HG02981 (cell line): ENCODE measurements around the gene TRIM67.
A peak's percentile ranks its signal among the peaks of the same experiment; 100 is the strongest.
"Not testable (repeated sequence)": the region's sequence is repeated elsewhere in the genome, so short reads cannot be mapped to it uniquely, and the experiment has no call there.

ENCODE experiments used
- ATAC-seq: cut with Tn5 transposase; IDR thresholded peaks from one replicate; pipeline ENCODE4 v1.9.1; 2021; ENCODE audit warnings: mild to moderate bottlenecking, moderate library complexity; ENCODE audit not compliant: unreplicated experiment

The TRIM67 gene

DNA sequence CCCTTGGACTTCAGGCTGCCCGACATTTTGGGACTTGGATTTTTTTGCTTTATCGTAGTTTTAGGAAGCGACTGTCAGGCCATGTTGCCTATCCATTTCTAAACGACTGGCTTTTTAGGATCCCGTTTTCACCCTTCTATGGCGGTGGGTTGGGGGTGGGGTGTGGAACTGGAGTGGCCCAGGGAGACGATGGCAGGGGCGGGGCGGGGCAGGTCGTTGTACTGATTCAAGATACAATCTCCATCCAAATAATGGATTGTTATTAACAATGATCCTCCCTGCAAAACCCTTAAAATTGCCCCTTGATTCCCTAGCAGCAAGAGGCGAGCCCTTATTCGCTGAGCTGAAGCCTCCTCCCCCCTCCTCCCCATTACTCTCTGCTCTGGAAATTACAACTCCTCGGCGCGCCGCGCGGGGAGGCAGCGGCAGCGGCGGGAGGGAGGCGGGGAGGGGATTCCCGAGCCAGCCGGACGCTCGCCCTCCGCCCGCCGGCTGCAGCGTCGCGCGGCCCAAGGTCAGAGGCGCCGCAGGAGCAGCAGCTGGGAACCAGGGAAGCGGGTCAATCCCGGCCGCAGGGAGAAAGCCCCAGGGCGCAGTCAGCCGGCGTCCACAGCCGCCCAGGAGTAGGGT lies at the start of gene TRIM67:
TRIM67 (plus strand) TSS at position 392 of the 630 bp plus-strand sequence. CDS start 912 bp downstream, outside the sequence.
- peak; percentile 29 for ATAC-seq

DNA sequence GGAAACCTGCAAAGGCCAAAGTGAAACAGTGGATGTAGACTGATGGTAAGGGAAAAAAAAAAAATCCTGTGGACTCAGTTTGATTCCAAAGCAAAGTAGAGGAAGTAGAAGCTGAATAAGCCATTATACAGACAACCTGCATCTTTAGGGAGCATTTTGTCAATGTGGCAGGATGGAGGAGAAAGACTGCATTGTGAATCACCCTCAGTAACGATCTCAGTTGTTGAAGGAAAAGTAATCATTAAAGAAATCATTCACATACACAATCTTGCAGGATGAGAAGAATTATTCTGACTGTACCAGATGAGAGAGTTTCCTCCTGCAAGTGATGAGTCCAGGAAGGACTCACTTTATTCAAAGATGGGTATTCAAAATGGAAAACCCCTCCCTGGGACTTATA lies 45.1 kb upstream of the TRIM67 start:
- no peak for ATAC-seq

DNA sequence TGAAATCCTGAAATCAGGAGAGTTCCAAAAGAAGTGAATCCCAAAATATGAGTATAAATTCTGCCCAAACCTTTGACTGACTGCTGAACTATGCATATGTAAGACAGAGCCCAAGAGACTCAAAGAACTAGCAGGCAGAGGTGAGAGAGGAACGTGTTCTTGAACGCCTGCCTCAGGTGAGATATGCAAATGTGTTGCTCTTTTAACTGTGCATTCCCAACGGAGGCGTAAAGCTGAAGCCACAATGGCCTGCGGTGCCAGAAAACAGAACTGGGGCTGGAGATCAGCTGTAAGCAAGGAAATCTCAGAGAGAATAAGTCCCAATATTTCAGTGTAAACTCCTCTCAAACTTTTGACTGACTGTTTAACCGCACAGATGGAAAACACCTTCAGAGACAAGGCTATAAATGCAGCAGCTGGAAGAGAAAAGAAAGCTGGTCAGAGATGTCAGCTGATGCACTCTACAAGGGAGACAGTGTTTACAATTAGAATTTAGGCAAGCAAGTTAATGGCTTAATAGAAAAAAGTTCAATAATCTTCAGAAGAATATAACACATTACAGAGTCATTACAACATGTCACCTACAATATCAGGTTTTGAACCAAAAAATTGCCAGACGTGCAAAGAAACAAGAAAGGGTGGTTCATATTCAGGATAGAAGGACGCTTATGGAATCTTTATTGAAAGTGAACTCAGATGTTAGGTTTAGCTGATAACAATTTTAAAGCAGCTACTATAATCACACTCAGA lies 43.0 kb upstream of the TRIM67 start:
- ATAC-seq: no peak

DNA sequence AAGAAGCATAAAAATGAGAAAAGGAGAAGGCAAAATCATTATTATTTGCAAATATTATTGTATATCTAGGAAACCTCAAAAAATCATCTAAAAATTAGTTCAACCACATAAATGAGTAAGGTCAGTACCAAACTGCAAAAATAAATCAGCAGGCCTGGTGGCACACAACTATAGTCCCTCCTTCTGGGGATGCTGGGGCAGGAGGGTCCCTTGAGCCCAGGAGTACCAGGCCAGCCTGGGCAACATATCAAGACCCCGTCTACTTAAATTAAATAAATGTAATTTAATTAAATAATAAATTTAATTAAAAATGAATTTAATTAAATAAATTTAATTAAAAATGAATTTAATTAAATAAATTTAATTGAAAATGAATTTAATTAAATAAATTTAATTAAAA lies 40.3 kb upstream of the TRIM67 start:
- ATAC-seq: no peak

DNA sequence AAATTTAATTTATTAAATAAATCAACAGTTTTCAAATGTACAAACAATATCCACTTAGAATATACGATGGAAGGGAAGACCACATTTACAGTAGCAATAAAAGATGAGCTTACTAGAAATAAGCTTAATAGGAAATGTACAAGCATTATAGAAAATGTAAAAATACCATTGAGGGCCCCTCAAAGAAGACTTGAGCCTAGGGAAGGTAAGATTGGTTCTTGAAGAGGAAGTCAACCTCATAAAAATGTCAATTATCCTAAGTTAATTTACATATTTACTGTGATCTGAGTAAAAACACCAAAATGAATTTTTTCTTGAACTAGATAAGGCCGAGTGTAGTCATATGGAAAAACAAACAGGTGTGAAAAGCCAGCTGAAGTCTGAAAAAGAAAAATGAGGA lies 39.7 kb upstream of the TRIM67 start:
- no peak for ATAC-seq

DNA sequence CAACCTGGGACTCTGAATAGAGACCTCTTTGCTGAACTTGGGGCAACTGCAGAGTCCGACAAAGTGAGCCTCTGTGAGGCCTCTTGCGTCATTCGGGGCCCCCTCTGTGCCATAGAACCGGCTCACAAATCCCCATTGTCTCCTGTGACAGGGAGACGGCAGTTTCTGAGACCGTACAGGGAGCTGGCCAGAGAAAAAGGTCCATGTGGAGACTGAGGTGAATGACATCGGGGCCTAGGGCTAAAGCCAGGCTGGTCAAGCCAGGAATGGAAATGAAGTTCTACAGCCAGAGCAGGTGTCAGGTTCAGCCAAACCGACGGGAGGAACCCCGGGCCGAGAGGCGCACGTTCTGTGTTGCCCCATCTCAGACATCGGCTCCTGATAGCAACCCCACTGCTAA lies 37.1 kb upstream of the TRIM67 start:
- no peak for ATAC-seq

DNA sequence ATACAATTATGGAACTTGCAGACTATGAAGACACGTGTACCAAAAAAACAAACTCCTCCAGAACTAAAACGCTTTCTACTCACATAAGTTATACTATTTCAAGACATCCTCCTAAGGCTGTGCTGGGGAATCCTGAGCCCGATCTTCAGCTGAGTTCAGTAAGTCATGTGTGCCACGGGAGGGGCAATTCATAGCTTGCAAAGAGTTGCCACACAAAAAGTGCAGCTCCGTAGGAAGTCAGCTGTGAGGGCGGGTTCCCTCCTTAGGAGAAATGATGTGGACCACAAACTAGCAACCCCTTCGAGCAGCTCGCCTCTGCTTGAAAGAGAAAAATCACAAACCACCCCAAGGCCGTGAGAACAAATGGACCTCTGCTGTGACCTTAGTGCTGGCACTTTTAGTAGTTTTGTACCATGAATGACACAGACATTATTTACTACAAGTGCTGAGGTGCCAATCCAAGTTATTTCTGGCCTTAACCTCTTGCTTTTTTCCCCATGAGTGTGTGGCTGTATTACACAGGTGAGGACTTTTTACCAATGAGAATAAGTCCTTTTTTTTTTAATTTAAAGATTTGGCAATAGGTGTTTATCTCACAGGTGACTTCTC lies 35.8 kb upstream of the TRIM67 start:
- no peak for ATAC-seq

DNA sequence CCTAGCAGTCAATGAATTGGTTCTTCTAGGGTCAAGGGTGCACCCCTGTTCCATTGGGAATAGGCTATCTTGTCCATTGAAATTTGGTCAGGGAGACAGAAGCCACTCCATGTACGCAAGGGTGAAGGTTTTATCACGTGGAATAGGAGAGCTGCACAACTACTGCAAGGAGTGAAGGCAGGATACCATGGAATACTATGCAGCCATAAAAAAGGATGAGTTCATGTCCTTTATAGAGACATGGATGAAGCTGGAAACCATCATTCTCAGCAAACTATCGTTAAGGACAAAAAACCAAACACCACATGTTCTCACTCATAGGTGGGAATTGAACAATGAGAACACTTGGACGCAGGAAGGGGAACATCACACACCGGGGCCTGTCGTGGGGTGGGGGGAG lies 34.8 kb upstream of the TRIM67 start:
- not testable (repeated sequence) for ATAC-seq

DNA sequence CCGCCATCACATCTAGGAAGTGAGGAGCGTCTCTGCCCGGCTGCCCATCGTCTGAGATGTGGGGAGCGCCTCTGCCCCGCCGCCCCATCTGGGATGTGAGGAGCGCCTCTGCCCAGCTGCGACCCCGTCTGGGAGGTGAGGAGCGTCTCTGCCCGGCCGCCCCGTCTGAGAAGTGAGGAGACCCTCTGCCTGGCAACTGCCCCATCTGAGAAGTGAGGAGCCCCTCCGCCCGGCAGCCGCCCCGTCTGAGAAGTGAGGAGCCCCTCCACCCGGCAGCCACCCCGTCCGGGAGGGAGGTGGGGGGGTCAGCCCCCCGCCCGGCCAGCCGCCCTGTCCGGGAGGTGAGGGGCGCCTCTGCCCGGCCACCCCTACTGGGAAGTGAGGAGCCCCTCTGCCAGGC lies 33.4 kb upstream of the TRIM67 start:
- not testable (repeated sequence) for ATAC-seq

DNA sequence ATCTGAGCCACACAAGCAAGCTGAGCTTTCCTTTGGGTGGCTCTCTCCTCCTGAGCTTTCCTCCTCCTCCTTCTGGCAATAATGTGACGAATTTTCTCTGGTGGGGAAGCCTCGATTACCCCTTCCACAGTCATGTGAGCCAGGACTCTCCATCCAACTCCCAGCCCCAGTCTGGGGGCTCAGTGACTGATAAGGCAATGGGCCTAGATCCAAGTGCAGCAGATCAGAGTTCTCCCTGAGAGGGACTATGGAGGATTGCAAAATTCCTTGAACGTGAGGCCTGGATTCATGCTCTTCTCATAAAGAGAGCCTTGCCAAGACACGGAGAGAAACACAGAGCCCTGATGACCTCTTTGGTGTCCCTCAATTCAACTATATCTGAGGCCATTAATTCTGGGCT lies 31.3 kb upstream of the TRIM67 start:
- ATAC-seq: no peak

DNA sequence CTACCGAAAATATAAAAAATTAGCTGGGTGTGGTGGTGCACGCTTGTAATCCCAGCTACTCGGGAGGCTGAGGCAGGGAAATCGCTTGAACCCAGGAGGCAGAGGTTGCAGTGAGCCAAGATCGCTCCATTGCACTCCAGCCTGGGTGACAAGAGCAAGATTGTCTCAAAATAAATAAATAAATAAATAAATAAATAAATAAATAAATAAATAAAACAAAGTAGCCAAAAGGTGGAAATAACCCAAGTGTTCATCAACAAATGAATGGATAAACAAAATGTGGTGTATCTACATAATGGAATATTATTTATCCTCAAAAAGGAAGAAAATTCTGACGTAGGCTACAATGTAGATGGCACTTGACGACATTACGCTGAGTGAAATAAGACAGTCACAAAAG lies 29.3 kb upstream of the TRIM67 start:
- ATAC-seq: not testable (repeated sequence)

DNA sequence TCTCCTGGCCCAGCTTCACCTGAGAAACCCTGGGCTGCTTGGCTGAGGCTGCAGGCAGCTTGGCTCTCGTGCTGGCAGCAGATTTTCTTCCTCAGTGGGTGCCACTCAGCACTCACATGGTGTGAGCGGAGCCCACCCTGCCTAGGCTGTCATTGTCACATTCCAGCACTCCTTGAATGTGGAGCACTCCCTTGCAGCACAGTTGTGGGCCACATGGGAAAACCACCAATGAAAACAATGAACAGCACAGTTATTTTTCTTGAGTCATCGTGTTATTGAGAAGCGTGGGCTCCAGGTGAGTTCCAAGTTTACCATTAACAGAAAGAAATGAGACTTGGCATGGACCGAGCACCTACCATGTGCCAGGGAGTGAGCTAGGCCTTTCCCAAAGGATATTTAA lies 27.2 kb upstream of the TRIM67 start:
- no peak for ATAC-seq

DNA sequence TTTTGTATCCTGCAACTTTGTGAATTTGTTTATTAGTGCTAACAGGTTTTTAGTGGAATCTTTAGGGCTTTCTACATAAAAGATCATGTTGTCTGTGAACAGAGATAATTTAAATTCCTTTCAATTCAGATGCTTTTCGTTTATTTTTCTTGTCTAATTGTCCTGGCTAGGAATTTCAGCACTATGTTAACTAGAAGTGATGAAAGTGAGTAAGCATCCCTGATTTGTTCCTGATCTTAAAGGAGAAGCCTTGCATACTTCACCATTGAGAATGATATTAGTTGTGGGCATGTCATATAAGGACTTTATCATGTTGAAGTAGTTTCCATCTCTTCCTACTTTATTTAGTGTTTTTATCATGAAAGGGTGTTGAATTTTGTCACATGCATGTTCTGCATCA lies 23.6 kb upstream of the TRIM67 start:
- no peak for ATAC-seq

DNA sequence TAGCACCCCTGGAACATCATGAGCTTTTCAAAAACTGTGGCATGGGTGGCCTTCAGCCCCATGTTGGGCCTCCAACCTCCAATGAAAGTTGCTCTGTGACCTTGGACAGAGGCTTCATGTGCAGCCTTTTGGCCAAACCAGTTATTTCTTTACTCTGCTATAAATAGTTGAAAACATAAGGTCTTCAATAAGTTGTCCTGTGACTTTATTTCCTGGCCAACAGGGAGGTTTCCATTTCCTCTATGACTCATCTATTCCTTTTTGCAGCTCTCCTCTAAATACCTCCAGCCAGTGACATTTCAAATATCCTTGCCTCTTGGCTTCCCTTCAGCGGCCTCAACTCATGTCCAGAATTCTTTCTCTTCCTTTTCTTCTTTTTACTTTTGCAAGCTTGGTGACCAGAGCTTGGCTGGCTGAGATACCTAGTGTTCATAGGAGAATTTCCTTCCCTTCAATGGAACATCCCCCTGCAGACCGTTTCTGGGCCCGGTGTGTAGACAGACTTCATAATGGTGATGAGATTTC lies 22.7 kb upstream of the TRIM67 start:
- ATAC-seq: no peak

DNA sequence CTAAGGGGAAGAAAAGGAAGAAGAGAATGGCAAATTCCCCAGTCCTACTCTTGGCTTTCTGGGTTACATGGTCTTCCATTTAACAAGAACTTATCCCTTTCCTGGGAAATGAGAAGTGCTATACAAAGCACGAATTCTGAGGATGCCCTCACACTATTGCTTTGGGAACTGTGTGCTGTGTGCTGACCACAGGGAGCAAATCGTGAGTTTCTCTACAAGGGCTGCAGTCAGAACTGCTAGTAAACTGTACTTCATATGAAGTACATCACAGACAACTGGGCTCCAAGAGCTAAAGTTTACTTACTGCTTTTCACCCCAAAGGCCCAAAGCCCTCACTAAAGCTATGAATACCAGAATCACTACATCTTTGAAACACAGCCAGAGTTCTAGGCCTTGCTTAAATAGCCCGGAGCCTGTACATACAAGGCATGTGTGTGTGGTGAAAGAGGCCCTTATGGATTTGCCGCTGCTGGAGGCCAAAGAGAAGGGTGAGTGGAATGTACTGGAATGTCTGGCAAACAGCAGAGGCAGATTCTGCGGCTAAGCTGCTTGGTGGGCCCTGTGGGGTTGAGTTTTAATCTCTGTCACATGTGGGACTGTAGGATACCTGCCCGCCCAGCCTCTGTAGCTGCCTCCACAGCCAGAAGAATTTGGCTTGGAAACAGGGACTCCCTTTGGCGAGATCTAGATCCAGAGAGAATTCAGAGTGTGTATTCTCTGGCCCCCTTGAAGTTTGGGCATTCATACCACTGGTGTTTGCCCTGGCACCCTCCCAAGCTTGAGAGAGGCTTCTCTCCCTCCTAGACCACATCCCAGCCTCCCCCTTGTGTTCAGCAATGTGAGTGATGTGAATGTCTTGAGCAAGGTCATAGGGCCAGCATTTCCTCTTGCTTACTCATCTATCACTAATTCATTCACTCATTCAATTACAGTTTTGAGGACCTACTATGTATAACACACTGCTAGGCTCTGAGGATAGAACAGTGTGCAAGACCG lies 21.9 kb upstream of the TRIM67 start:
- ATAC-seq: no peak

DNA sequence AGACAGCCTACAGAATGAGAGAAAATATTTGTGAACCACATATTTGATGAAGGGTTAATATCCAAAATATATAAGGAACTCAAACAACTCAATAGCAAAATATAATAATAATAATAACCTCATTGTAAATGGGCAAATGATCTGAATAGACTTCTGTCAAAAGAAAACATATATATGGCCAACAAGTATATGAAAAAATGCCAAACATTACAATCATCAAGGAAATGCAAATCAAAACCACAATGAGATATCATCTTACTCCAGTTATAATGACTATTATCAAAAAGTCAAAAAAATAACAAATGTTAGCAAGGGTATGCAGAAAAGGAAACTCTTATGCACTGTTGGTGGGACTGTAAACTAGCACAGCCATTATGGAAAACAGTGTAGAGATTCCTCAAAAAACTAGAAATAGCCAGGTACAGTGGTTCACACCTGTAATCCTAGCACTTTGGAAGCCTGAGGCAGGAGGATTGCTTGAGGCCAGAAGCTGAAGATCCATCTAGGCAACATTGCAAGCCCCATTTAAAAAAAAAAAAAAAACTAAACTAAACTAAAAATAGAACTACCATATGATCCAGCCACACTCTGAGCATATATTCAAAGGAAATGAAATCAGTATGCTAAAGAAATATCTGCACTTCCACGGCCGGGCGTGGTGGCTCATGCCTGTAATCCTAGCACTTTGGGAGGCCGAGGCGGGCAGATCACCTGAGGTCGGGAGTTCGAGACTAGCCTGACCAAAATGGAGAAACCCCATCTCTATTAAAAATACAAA lies 17.3 kb upstream of the TRIM67 start:
- no peak for ATAC-seq

DNA sequence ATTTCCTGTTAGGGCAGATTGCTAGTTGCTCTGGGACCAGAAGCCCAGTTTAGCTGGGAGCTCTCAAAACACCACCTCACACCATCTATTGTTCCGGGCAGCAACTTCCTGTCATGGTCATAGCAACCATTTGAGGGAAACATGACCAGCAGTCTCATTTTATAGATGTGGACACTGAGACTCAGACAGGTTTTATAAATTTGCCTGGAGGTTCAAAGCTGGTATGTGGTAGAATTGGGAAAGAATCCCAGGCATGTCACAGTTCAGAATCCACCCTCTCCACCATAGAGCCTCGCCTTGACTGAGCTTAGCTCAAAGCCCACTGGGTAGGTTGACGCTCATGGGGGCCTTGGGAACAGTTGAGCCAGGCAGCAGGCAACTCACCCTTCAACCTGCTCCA lies 14.0 kb upstream of the TRIM67 start:
- ATAC-seq: no peak

DNA sequence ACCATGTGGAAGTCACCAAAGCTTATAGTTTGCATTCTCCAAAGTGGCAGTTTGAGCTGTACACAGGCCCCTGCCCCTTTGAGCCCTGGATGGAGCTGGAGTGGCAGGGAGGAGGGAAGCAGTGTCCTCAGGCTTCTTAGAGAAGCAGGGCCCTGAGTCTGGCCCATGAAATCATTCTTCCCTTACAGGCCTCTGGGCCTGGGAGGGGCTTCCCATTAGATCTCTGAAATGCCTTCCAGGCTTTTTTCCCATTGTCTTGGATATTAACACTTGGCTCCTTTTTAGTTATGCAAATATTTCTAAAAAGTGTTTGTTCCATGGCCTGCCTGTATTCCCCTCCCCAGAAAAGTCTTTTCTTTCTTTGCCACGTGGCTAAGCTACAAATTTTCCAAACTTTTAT lies 10.0 kb upstream of the TRIM67 start:
- no peak for ATAC-seq

DNA sequence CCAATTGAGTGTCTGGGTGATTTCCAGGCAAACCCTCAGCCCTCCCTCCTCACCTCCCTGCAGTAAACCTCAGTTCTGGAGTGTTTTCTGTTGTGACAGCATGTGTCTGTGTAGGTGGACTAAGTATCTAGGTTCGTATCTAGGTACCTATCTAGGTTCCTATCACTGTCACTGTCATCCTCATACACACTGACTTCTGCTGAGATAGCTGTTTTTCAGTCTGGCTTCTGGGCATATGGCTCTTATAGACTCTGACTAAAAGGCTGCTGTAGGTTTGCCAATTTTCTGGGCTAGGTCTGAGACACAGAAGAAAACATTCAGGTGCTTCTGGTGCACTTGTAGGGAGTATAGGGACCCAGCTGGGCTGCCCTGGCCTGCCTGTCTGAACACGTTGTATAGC lies 8.1 kb upstream of the TRIM67 start:
- ATAC-seq: no peak

DNA sequence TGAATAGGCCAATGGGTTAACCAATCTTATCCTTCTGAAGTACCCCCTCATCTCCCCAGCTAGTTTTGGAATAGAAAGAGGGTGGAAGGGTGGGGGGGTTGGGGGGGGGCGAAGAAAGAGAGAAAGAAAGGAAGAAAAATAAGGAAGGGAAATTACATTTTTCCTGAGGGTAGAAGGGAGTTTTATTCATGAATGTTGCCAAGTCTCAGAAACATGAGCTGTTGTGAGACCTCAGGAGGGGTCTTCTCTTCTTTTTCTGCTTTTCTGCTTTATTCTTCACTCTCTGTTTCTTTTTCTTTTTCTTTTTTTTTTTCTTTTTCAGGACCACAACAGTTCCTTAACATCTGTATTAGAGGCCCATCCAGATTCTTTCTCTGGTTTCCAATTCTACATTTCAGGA lies 6.0 kb upstream of the TRIM67 start:
- no peak for ATAC-seq
